ENCODE measurements around the gene RNF10.
"Not testable (repeated sequence)": the region's sequence is repeated elsewhere in the genome, so short reads cannot be mapped to it uniquely, and the experiment has no call there.

Gene RNF10

DNA sequence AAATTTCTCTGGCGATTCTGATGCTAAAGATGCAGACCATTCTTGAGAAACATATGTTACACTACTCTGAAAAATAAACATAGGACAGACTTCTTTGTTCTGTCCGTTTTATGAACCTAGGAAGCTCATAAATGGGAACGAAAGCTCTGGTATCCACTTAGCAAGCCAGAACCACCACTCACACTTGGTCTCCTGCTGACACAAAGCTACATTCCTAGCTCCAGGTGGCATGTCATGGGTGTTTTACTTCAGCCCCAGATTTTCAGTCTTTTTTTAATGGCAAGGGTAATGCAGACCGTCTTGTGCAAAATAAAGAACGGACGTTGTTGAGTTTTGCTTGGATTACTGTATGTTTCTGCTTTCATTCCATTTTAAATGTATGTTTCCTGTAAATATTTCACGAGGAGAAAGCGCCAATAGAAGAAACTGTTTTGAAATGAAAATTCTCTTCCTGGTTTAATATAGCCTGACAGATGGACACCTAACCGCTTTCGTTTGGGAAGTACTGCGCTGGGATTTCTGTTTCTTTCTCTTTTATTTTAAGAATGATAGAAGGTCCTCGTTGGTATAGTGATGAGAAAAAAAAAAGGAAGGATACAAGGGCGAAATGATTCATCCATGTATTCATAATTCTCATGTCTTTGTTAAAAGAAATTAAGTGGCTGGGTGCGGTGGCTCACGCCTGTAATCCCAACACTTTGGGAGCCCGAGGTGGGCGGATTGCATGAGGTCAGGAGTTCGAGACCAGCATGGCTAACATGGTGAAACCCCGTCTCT is 4.3 kb upstream of the RNF10 start:
- Histone ChIP-seq H3K9me2 (replicated peaks; ENCODE audit: low read depth, low read length) (no peaks in the 10 kb centered on the region), H3K4me1 (ENCODE audit: insufficient read depth, low read length, poor library complexity, severe bottlenecking) (peaks cover 12% of the 10 kb centered on the region), H3K9ac (ENCODE audit: low read depth, low read length, poor library complexity, severe bottlenecking) (peak overlapping the region; percentile 87), H3K4me3 (ENCODE audit: low read length, poor library complexity, severe bottlenecking) (peak overlapping the region; percentile 93), H3K27me3 (ENCODE audit: insufficient read depth, low read length, poor library complexity, severe bottlenecking) (no peaks in the 10 kb centered on the region), H3K4me2 (ENCODE audit: low read depth, low read length, poor library complexity, severe bottlenecking) (peak overlapping the region; percentile 95), H2AFZ (ENCODE audit: low read length) (peak overlapping the region; percentile 99), H4K20me1 (ENCODE audit: insufficient read depth, low read length, poor library complexity, severe bottlenecking) (peaks cover 2% of the 10 kb centered on the region), H3K36me3 (ENCODE audit: insufficient read depth, low read length) (no peaks in the 10 kb centered on the region), H3K79me2 (ENCODE audit: insufficient read depth, low read length) (peaks cover 15% of the 10 kb centered on the region), H3K9me3 (ENCODE audit: insufficient read depth, low read depth, low read length) (no peaks in the 10 kb centered on the region), H3F3A (ENCODE audit: low read depth) (no peaks in the 10 kb centered on the region)
- TF ChIP-seq, protein P1, sequence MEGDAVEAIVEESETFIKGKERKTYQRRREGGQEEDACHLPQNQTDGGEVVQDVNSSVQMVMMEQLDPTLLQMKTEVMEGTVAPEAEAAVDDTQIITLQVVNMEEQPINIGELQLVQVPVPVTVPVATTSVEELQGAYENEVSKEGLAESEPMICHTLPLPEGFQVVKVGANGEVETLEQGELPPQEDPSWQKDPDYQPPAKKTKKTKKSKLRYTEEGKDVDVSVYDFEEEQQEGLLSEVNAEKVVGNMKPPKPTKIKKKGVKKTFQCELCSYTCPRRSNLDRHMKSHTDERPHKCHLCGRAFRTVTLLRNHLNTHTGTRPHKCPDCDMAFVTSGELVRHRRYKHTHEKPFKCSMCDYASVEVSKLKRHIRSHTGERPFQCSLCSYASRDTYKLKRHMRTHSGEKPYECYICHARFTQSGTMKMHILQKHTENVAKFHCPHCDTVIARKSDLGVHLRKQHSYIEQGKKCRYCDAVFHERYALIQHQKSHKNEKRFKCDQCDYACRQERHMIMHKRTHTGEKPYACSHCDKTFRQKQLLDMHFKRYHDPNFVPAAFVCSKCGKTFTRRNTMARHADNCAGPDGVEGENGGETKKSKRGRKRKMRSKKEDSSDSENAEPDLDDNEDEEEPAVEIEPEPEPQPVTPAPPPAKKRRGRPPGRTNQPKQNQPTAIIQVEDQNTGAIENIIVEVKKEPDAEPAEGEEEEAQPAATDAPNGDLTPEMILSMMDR (conservative IDR thresholded peaks at IDR 0.05; ENCODE audit: low read length) = no peak
- TF ChIP-seq EZH2phosphoT487 (IDR thresholded peaks at IDR 0.05; ENCODE audit: borderline replicate concordance) = no peak

DNA sequence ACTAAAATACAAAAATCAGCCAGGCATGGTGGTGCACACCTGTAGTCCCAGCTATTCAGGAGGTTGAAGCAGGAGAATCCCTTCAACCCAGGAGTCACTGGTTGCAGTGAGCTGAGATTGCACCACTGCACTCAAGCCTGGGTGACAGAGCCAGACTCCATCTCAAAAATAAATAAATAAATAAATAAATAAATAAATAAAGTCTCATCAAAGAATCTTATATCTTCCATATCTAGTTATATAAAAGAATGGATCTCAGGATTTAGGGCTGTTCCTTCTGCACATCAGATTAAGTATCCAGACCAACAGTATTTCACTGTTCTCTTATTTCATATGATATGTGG is 3.8 kb upstream of the RNF10 start:
- H3K4me3 ChIP-seq (ENCODE audit: low read length, poor library complexity, severe bottlenecking); H3K4me2 ChIP-seq (ENCODE audit: low read depth, low read length, poor library complexity, severe bottlenecking); H2AFZ ChIP-seq (ENCODE audit: low read length): not testable (repeated sequence)

DNA sequence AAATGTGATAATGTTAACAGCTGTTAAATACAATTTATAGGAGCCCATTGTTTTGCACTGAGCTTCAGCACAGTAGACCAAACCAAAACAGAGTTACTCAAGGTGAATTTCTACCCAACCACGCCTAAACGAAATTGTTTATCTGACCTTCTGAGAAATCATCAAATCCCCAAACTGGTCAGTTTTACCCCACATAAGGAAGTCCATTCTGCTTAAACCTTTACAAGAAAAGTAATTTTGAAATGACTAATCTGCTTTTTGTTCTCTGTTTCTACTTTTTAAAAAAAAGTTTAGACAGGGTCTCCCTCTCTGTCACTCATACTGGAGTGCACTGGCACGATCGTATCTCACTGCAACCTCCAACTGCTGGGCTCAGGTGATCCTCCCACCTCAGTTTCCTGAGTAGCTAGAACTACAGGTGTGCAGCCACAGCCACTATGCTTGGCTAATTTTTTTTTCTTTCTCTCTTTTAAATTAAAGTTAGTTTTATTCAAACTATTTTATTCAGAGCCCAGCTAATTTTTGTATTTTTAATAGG is 1.4 kb upstream of the RNF10 start:
- Histone ChIP-seq H3K9ac (ENCODE audit: low read depth, low read length, poor library complexity, severe bottlenecking) (no peak overlapping the region), H3K4me1 (ENCODE audit: insufficient read depth, low read length, poor library complexity, severe bottlenecking) (peaks cover 36% of the 10 kb centered on the region), H3K9me2 (replicated peaks; ENCODE audit: low read depth, low read length) (no peaks in the 10 kb centered on the region), H3F3A (ENCODE audit: low read depth) (no peaks in the 10 kb centered on the region), H3K9me3 (ENCODE audit: insufficient read depth, low read depth, low read length) (no peaks in the 10 kb centered on the region), H3K27me3 (ENCODE audit: insufficient read depth, low read length, poor library complexity, severe bottlenecking) (no peaks in the 10 kb centered on the region), H2AFZ (ENCODE audit: low read length) (no peak overlapping the region), H3K79me2 (ENCODE audit: insufficient read depth, low read length) (peaks cover 44% of the 10 kb centered on the region), H3K36me3 (ENCODE audit: insufficient read depth, low read length) (no peaks in the 10 kb centered on the region), H3K4me2 (ENCODE audit: low read depth, low read length, poor library complexity, severe bottlenecking) (no peak overlapping the region), H3K4me3 (ENCODE audit: low read length, poor library complexity, severe bottlenecking) (no peak overlapping the region), H4K20me1 (ENCODE audit: insufficient read depth, low read length, poor library complexity, severe bottlenecking) (peaks cover 31% of the 10 kb centered on the region)
- TF ChIP-seq, protein P1 (conservative IDR thresholded peaks at IDR 0.05; ENCODE audit: low read length) = no peak
- no peak for TF ChIP-seq EZH2phosphoT487 (IDR thresholded peaks at IDR 0.05; ENCODE audit: borderline replicate concordance)

More for the DNA sequence above, 3.8 kb upstream of the RNF10 start:
- H4K20me1 ChIP-seq (ENCODE audit: insufficient read depth, low read length, poor library complexity, severe bottlenecking); H3K36me3 ChIP-seq (ENCODE audit: insufficient read depth, low read length); H3K9me2 ChIP-seq (replicated peaks; ENCODE audit: low read depth, low read length); H3K9me3 ChIP-seq (ENCODE audit: insufficient read depth, low read depth, low read length); H3K27me3 ChIP-seq (ENCODE audit: insufficient read depth, low read length, poor library complexity, severe bottlenecking); H3K9ac ChIP-seq (ENCODE audit: low read depth, low read length, poor library complexity, severe bottlenecking); H3F3A ChIP-seq (ENCODE audit: low read depth): not testable (repeated sequence)
- Histone ChIP-seq H3K79me2 (ENCODE audit: insufficient read depth, low read length) (peaks cover 20% of the 10 kb centered on the region), H3K4me1 (ENCODE audit: insufficient read depth, low read length, poor library complexity, severe bottlenecking) (peaks cover 15% of the 10 kb centered on the region)

Measured in Loucy (cell line).